ENCODE data around the gene PEMT. TPM values are rescaled to one million over a fixed set of nuclear protein-coding genes. Genes with fewer than 3 reads are reported as not detected.

The PEMT gene
- total and polyA plus RNA-seq, 2 of the 4 experiments (the other 2 are of a cell fraction), result 23.3 to 49.5 TPM

GRCh38 chr17:17487998-17488397 lies 103.5 kb downstream of the PEMT start:
- Histone ChIP-seq H3K4me2 (ENCODE audit: low read depth, low read length) (no peak overlapping the region), H4K5ac (ENCODE audit: low read depth, low read length) (no peak overlapping the region), H2AFZ (replicated peaks; ENCODE audit: low read length, poor library complexity) (no peak overlapping the region), H4K8ac (ENCODE audit: low read depth in 2 of 2, low read length in 2 of 2) (no peak overlapping the region), H3K14ac (replicated peaks; ENCODE audit: low read depth, low read length) (no peak overlapping the region), H4K91ac (ENCODE audit: insufficient read depth, low read depth, low read length) (no peak overlapping the region), H3K27me3 (ENCODE audit: control insufficient read depth, insufficient read depth, low read length) (no peaks in the 10 kb centered on the region), H3K9me1 (ENCODE audit: insufficient read depth, low read length) (peaks cover 2% of the 10 kb centered on the region; the same call in 1 of the 2 replicates), H2BK20ac (ENCODE audit: low read depth, low read length) (no peak overlapping the region), H3K27ac (ENCODE audit: insufficient read depth, low read length) (no peak overlapping the region), H3K36me3 (ENCODE audit: control insufficient read depth, insufficient read depth, low read length) (peaks cover 37% of the 10 kb centered on the region), H3K79me1 (ENCODE audit: low read depth in 1 of 2, low read length in 2 of 2) (peaks cover 31 to 49% of the 10 kb centered on the region in 2 experiments), H2AK9ac (replicated peaks; ENCODE audit: low read depth, low read length, poor library complexity) (no peak overlapping the region), H3K4me3 (ENCODE audit: insufficient read depth, low read depth, low read length) (no peak overlapping the region), H3K18ac (ENCODE audit: low read depth, low read length) (no peak overlapping the region), H3K9ac (ENCODE audit: low read depth, low read length) (no peak overlapping the region), H2BK120ac (ENCODE audit: low read depth, low read length) (no peak overlapping the region), H2AK5ac (ENCODE audit: low read depth, low read length) (no peak overlapping the region), H3K23ac (ENCODE audit: low read depth, low read length) (no peak overlapping the region), H3K56ac (ENCODE audit: extremely low read depth, insufficient read depth, low read length) (no peak overlapping the region), H2BK15ac (ENCODE audit: low read depth, low read length) (no peak overlapping the region), H3K4ac (ENCODE audit: low read depth, low read length) (no peak overlapping the region), H3K4me1 (ENCODE audit: control insufficient read depth, insufficient read depth, low read length) (no peaks in the 10 kb centered on the region; the same call in 1 of the 2 replicates), H3K9me3 (ENCODE audit: control insufficient read depth, insufficient read depth, low read length) (no peaks in the 10 kb centered on the region), H2BK5ac (ENCODE audit: low read depth, low read length, poor library complexity, severe bottlenecking) (no peak overlapping the region), H4K20me1 (ENCODE audit: insufficient read depth, low read length) (peaks cover 28% of the 10 kb centered on the region)
- POLR2A ChIA-PET (ENCODE audit: unreplicated experiment), result no interaction called here
- dilution Hi-C loops (cut with HindIII; ENCODE audit: low sequenced_read_pairs, unreplicated experiment), result no loop called here
- CTCF ChIA-PET, result no interaction called here
- no CpG with 5 or more reads among the region's 2 CpGs for WGBS, 2 experiments (ENCODE audit: extremely low coverage in 2 of 2, insufficient read length in 1 of 2)
- no peak for DNase-seq
- in situ Hi-C loops (cut with MboI; ENCODE audit: low sequenced_read_pairs), result no loop called here
- BruUV-seq (replicated peaks), result no TSS peak
- ATAC-seq (ENCODE audit: low read depth), result no peak
- intact Hi-C loops (cut with micrococcal nuclease), result no loop called here
- TF ChIP-seq FOS (IDR thresholded peaks at IDR 0.05; ENCODE audit: low read depth, low read length) (no peak), RAD21 (IDR thresholded peaks at IDR 0.05; ENCODE audit: low read length) (no peak), MXI1 (IDR thresholded peaks at IDR 0.05; ENCODE audit: borderline replicate concordance, low read depth, low read length) (no peak), POLR2A (IDR thresholded peaks at IDR 0.05; ENCODE audit: low read depth, low read length) (no peak), RFX5 (IDR thresholded peaks at IDR 0.05; ENCODE audit: low read depth, low read length) (no peak), CHD1 (IDR thresholded peaks at IDR 0.05; ENCODE audit: low read depth, low read length) (no peak), USF2 (IDR thresholded peaks at IDR 0.05; ENCODE audit: low read depth, low read length) (no peak), NFE2L2 (IDR thresholded peaks at IDR 0.05; ENCODE audit: low read depth, low read length) (no peak), SMC3 (IDR thresholded peaks at IDR 0.05; ENCODE audit: low read depth, low read length) (no peak), RCOR1 (IDR thresholded peaks at IDR 0.05; ENCODE audit: insufficient replicate concordance, low read length) (no peak), CTCF (conservative IDR thresholded peaks at IDR 0.05; ENCODE audit: low read depth, low read length) (no peak), ELK1 (IDR thresholded peaks at IDR 0.05; ENCODE audit: borderline replicate concordance, low read depth, low read length) (no peak), MAZ (IDR thresholded peaks at IDR 0.05; ENCODE audit: borderline replicate concordance, low read depth, low read length) (no peak), BHLHE40 (IDR thresholded peaks at IDR 0.05; ENCODE audit: low read depth, low read length) (no peak), MAFK (IDR thresholded peaks at IDR 0.05; ENCODE audit: low read depth, low read length) (no peak), CEBPB (IDR thresholded peaks at IDR 0.05; ENCODE audit: low read depth, low read length) (no peak)

All from IMR-90 (cell line).